HEK293 (cell line): ENCODE results near the gene NLRP11.

Source experiments
- CTCF ChIP-seq: fragments of 450-650 bp; formaldehyde crosslinking; IDR thresholded peaks from 2 replicates; pipeline ENCODE4 v1.5.1; 2016; ENCODE audit warnings: missing biosample characterization, missing genetic modification characterization
- HOXA7 ChIP-seq: sonication (generic); formaldehyde crosslinking; IDR thresholded peaks from 2 replicates; pipeline ENCODE4 v1.8.1; 2022; ENCODE audit warnings: missing genetic modification reagents, borderline replicate concordance
- MYNN ChIP-seq: fragments of 450-650 bp; formaldehyde crosslinking; IDR thresholded peaks from 2 replicates; pipeline ENCODE4 v1.5.1; 2016; ENCODE audit warnings: missing biosample characterization, missing genetic modification characterization, borderline replicate concordance
- SP2 ChIP-seq: fragments of 450-650 bp; formaldehyde crosslinking; IDR thresholded peaks from 2 replicates; pipeline ENCODE4 v1.5.1; 2016; ENCODE audit warnings: missing biosample characterization, missing genetic modification characterization
- ZBTB44 ChIP-seq: fragments of 450-650 bp; IDR thresholded peaks from 2 replicates; pipeline ENCODE4 v1.5.1; 2018; ENCODE audit warnings: missing biosample characterization, mild to moderate bottlenecking, missing genetic modification characterization
- ZNF449 ChIP-seq: fragments of 450-650 bp; formaldehyde crosslinking; IDR thresholded peaks from 2 replicates; pipeline ENCODE4 v1.5.1; 2017; ENCODE audit warnings: missing biosample characterization, mild to moderate bottlenecking, missing genetic modification characterization, moderate library complexity

GRCh38 chr19:55832676-55833075 lies 877 bp upstream of the NLRP11 start:
- TF ChIP-seq HOXA7 (CRISPR knock-in tag) (no peak), CTCF (tag by site-specific recombination) (no peak), ZBTB44 (tag by site-specific recombination) (no peak), SP2 (tag by site-specific recombination) (no peak), ZNF449 (no peak), MYNN (tag by site-specific recombination) (no peak)
